Right lobe of liver (tissue), 6 donors: ENCODE data around the gene ZCCHC24. TPM values are rescaled to one million over a fixed set of nuclear protein-coding genes. Genes with fewer than 3 reads are reported as not detected.
A peak's percentile ranks its signal among the peaks of the same experiment; 100 is the strongest.

ENCODE experiments used
- ATAC-seq, 4 donors: fragments of 200-7000 bp; cut with Tn5 transposase; one replicate each; pipeline ENCODE4 v1.9.1; 2020; ENCODE audit warnings: mild to moderate bottlenecking in 4 of 4, moderate library complexity in 4 of 4
- DNase-seq, 3 donors: peaks; one replicate each; pipeline ENCODE4 v3.0.0-alpha.2; 2020
- H3K27ac ChIP-seq, 3 donors: fragments of 200-600 bp; one replicate each; pipeline ENCODE4 v1.8.0; 2022
- H3K27me3 ChIP-seq, 2 donors: fragments of 200-600 bp; one replicate each; pipeline ENCODE4 v1.8.0; 2022
- H3K36me3 ChIP-seq, 4 donors: fragments of 200-600 bp; sonication (generic) in 1 of 4; one replicate each; pipeline versions ENCODE4 v1.5.1 to v1.8.0; 2017 to 2022; ENCODE audit warnings: control low read depth in 1 of 4
- H3K4me1 ChIP-seq, 4 donors: fragments of 200-600 bp; sonication (generic) in 1 of 4; one replicate each; pipeline versions ENCODE4 v1.5.1 to v1.8.0; 2017 to 2022; ENCODE audit warnings: control low read depth in 1 of 4
- H3K4me3 ChIP-seq, 3 donors: fragments of 200-600 bp; one replicate each; pipeline ENCODE4 v1.8.0; 2022
- H3K9me3 ChIP-seq, 4 donors: fragments of 200-600 bp; sonication (generic) in 1 of 4; one replicate each; pipeline versions ENCODE4 v1.5.1 to v1.8.0; 2017 to 2022; ENCODE audit warnings: control low read depth in 1 of 4
- CTCF ChIP-seq, 4 donors: fragments of 200-600 bp in 3 of 4; fragments of 450-650 bp in 1 of 4; IDR thresholded peaks; one replicate each; pipeline versions ENCODE4 v1.5.1 to v1.8.0; 2016 to 2022; ENCODE audit warnings: antibody characterized with exemption in 4 of 4, mild to moderate bottlenecking in 2 of 4
- POLR2A ChIP-seq: fragments of 450-650 bp; IDR thresholded peaks from one replicate; pipeline ENCODE4 v1.6.1; 2017; ENCODE audit warnings: antibody characterized with exemption, mild to moderate bottlenecking
- WGBS: methylation state at CpG from one replicate; pipeline ENCODE4 v1.1.6; 2018; ENCODE audit warnings: low coverage, low lambda C conversion rate; ENCODE audit not compliant: insufficient coverage; ENCODE audit errors: missing lambda C conversion rate; 5-methylcytosine and 5-hydroxymethylcytosine counted together
- intact Hi-C, 2 donors: fragments of 100-400 bp; cut with DNase I; formaldehyde crosslinking; loops; one replicate each; pipeline versions ENCODE4 v1.11.2 to v1.14.1; 2022
- total RNA-seq, 6 experiments: library from RNA; depleted of rRNA in 2 of 6; stranded (reverse); fragments of >200 nt in 2 of 6; fragmentation: NEBNext Ultra II Directional in 3 of 6; extraction: Animal tissue kit (Norgen Biotek cat#: 25700) in 3 of 6; gene quantifications; one replicate each; pipeline versions ENCODE4 v1.1.0 to v1.2.4, GENCODE V29; 2016 to 2023
- donor health status: DM: no; HTN: yes; CAD: no.
- donor health status: DM: no; HTN: no; CAD: no.
- donor health status: DM: no; HTN: no; CAD: no.
- donor health status: DM: no; HTN: yes; CAD: no.
- donor health status: DM: no; HTN: yes; CAD: no.

Gene ZCCHC24
- total RNA-seq, 6 experiments from 2014 or later = 19.8 to 33.6 (median 22.7) TPM

GRCh38 chr10:79457256-79457785 lies 11.9 kb upstream of the ZCCHC24 start:
- DNase-seq = no peak
- Histone ChIP-seq H3K9me3 (no peaks in the 10 kb centered on the region), H3K36me3 (no peaks in the 10 kb centered on the region), H3K4me3 (no peak overlapping the region), H3K27ac (no peak overlapping the region), H3K27me3 (no peaks in the 10 kb centered on the region), H3K4me1 (no peaks in the 10 kb centered on the region)
- no peak for TF ChIP-seq CTCF (IDR thresholded peaks at IDR 0.05)
- no peak for TF ChIP-seq POLR2A
- intact Hi-C loops = no loop called here
- WGBS = 79% methylated on average over 7 of the region's 7 CpGs
- ATAC-seq = peak in 1 of 4 donors; percentile 34

- intact Hi-C loops = no loop called here
- DNase-seq (no peak), ATAC-seq (peak; percentile 55 to 67 (median 64))
These were observed 8.8 kb upstream of the ZCCHC24 start for GRCh38 chr10:79454259-79454658.

GRCh38 chr10:79453392-79453791 lies 8.0 kb upstream of the ZCCHC24 start:
- Histone ChIP-seq H3K9me3 (no peaks in the 10 kb centered on the region), H3K27ac (no peak overlapping the region), H3K27me3 (no peaks in the 10 kb centered on the region), H3K36me3 (no peaks in the 10 kb centered on the region), H3K4me3 (no peak overlapping the region), H3K4me1 (no peaks in the 10 kb centered on the region)
- 92% methylated on average over 3 of the region's 3 CpGs for WGBS
- no peak for TF ChIP-seq CTCF (IDR thresholded peaks at IDR 0.05)
- no peak for TF ChIP-seq POLR2A
- intact Hi-C loops = no loop called here
- DNase-seq (no peak), ATAC-seq (no peak)

More at GRCh38 chr10:79454259-79454658, 8.8 kb upstream of the ZCCHC24 start:
- no peaks in the 10 kb centered on the region for H3K4me1 ChIP-seq
- no peaks in the 10 kb centered on the region for H3K27me3 ChIP-seq
- no peak for TF ChIP-seq POLR2A
- no peak for TF ChIP-seq CTCF (IDR thresholded peaks at IDR 0.05)
- H3K4me3 ChIP-seq = no peak overlapping the region
- H3K9me3 ChIP-seq = no peaks in the 10 kb centered on the region
- 55% methylated on average over 6 of the region's 6 CpGs for WGBS
- H3K36me3 ChIP-seq = no peaks in the 10 kb centered on the region
- no peak overlapping the region for H3K27ac ChIP-seq

GRCh38 chr10:79452174-79452611 lies 6.8 kb upstream of the ZCCHC24 start:
- Histone ChIP-seq H3K4me3 (no peak overlapping the region), H3K27me3 (no peaks in the 10 kb centered on the region), H3K9me3 (no peaks in the 10 kb centered on the region), H3K36me3 (no peaks in the 10 kb centered on the region), H3K27ac (no peak overlapping the region), H3K4me1 (peaks cover 0 to under 1% (median 0%) of the 10 kb centered on the region in 4 donors)
- no peak for TF ChIP-seq CTCF (IDR thresholded peaks at IDR 0.05)
- TF ChIP-seq POLR2A = no peak
- intact Hi-C loops = no loop called here
- ATAC-seq (no peak), DNase-seq (peak in 1 of 3 donors; percentile 42)
- 75% methylated on average over 9 of the region's 9 CpGs for WGBS
